HG03095 (cell line): ENCODE data around the gene MAGI2.

Experiments used
- ATAC-seq: cut with Tn5 transposase; IDR thresholded peaks from one replicate; pipeline ENCODE4 v1.9.1; 2021; ENCODE audit warnings: moderate library complexity; ENCODE audit not compliant: unreplicated experiment

MAGI2 gene

GRCh38 chr7:79308192-79308591 lies 145.3 kb downstream of the MAGI2 start:
- no peak for ATAC-seq

DNA sequence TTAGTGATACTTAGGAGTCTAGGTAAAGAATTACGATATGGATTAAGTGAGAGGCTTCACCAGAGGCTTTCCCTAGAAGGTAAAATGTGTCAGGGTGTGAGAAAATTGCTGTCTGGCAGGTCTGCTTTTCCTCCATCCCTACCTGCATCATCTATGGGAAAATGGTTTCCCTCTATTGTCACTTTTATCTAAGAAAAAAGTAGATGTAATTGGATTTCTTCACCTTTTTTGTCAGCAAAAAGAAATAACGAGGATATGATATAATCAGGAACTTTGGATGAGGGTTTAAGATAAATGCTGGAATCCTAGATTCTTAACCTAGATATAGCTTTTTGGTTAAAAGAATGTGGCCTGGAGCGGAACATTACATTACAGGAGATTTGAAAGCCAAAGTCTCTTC lies 146.1 kb downstream of the MAGI2 start:
- ATAC-seq, result no peak

GRCh38 chr7:79304711-79305110 lies 148.8 kb downstream of the MAGI2 start:
- no peak for ATAC-seq

- ATAC-seq, result no peak
Measured at GRCh38 chr7:79302293-79302692, 151.2 kb downstream of the MAGI2 start.

- no peak for ATAC-seq
Measured at GRCh38 chr7:79301419-79301818, 152.0 kb downstream of the MAGI2 start.

GRCh38 chr7:79300573-79300972 lies 152.9 kb downstream of the MAGI2 start:
- no peak for ATAC-seq

DNA sequence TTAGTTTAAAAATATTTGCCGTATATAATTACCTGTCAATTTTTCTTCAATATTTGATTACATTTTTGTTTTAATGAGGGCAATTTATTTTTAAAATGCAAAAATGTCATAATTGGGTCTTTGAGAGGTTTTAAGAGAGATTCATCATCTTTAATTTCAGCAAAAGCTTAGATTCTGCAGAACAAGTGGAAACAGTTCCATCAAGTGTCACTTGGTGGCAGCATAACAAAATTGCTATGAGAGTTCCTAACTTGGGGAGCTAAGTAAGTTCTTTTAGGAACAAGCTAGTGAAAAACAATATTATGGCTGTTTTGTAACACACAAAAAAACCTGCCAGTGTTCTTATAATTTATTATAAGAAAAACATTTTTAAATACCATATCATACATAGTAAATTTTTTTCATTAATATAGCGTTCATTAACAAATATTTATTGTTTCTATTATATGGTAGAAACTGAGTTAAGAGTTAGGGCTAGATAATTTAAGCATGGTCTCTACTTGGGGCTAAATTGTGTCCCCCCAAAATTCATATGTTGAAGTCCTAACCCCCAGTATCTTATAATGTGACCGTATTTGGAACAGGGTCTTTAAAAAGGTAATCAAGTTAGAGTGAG lies 155.2 kb downstream of the MAGI2 start:
- no peak for ATAC-seq

GRCh38 chr7:79296553-79297320 lies 156.7 kb downstream of the MAGI2 start:
- no peak for ATAC-seq

DNA sequence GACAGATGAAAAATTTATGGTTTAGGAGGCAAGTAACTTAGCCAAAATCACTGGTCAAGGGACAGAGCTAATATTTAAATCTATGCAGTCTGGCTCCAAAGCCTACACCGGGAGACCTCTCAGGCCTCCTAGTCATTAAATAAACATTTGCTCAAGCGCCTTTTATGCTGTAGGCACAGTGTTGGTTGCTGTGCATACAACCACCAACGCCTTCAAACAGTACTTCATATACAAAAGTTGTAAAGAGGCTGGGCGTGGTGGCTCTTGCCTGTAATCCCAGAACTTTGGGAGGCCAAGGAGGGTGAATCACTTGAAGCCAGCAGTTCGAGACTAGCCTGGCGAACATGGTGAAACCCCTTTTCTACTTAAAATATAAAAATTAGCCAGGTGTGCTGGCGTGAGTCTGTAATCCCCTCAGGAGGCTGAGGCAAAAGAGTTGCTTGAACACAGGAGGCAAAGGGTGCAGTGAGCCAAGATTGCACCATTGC lies 159.8 kb downstream of the MAGI2 start:
- no peak for ATAC-seq

- ATAC-seq, result no peak
Measured at GRCh38 chr7:79292834-79293233, 160.6 kb downstream of the MAGI2 start.

GRCh38 chr7:79291498-79291865 lies 162.0 kb downstream of the MAGI2 start:
- ATAC-seq, result no peak

- ATAC-seq, result no peak
Measured at GRCh38 chr7:79290841-79291497, 162.5 kb downstream of the MAGI2 start.

GRCh38 chr7:79290398-79290797 lies 163.1 kb downstream of the MAGI2 start:
- no peak for ATAC-seq

GRCh38 chr7:79288655-79289054 lies 164.8 kb downstream of the MAGI2 start:
- no peak for ATAC-seq

- no peak for ATAC-seq
Measured at GRCh38 chr7:79287981-79288380, 165.5 kb downstream of the MAGI2 start.

- ATAC-seq, result no peak
Measured at GRCh38 chr7:79286181-79286580, 167.3 kb downstream of the MAGI2 start.

DNA sequence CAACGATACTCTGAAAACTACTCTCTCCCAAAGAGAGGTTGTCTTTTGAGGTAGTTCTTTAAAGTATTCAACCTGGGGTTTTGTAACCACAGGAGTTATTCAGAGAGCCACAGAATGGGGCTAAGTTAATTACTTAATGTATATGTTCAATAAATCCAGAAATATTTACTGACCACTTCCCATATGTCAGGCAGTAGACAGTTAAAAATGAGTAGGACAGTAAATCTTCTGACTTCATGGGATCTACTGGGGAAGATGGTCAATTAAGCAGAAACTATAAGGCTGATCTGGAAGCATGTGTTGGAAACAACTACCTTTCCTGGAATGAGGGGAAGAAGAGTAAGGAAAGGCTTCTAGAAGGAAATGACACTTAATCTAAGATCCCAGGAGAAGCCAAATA lies 167.7 kb downstream of the MAGI2 start:
- no peak for ATAC-seq

GRCh38 chr7:79284211-79284610 lies 169.3 kb downstream of the MAGI2 start:
- no peak for ATAC-seq

GRCh38 chr7:79282882-79283602 lies 170.4 kb downstream of the MAGI2 start:
- ATAC-seq, result no peak

- no peak for ATAC-seq
Measured at GRCh38 chr7:79282070-79282694, 171.3 kb downstream of the MAGI2 start.

DNA sequence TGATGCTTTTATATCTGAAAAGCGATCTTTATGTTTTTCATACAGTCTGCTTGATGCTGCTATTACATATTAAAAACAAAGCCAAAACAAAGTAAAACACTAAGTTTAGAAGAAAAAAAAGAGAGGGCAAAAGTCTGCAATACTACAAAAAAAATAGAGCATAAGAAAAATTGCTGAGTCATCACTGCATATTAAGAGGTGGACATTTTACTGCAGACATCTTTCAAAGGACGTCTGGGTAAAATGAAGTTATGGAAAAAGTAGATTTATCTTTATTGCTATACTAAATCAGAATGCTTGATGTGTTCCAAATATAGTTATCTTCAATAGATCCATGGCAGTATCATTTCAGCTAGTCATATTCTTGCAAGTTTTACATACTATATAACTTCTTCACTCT lies 172.0 kb downstream of the MAGI2 start:
- ATAC-seq, result no peak
